ENCODE data around the gene CBFA2T3. TPM values are rescaled to one million over a fixed set of nuclear protein-coding genes. Genes with fewer than 3 reads are reported as not detected.
"Not testable (repeated sequence)": the region's sequence is repeated elsewhere in the genome, so short reads cannot be mapped to it uniquely, and the experiment has no call there.

The CBFA2T3 gene
- total RNA-seq, 2 donors from 2014 or later, result 2.3 to 2.9 TPM

GRCh38 chr16:88922826-88923410, 54.1 kb downstream of the CBFA2T3 start:
- H3K4me1 Mint-ChIP-seq (ENCODE audit: low read depth in 2 of 2), result no peaks in the 10 kb centered on the region
- no peaks in the 10 kb centered on the region for H3K27me3 Mint-ChIP-seq
- ATAC-seq (no peak), DNase-seq (ENCODE audit: low spot score) (no peak)
- no peaks in the 10 kb centered on the region for H3K9me3 Mint-ChIP-seq
- no peak overlapping the region for H3K4me3 Mint-ChIP-seq
- H3K27ac Mint-ChIP-seq, result no peak overlapping the region
- H3K36me3 Mint-ChIP-seq, result no peaks in the 10 kb centered on the region

DNA sequence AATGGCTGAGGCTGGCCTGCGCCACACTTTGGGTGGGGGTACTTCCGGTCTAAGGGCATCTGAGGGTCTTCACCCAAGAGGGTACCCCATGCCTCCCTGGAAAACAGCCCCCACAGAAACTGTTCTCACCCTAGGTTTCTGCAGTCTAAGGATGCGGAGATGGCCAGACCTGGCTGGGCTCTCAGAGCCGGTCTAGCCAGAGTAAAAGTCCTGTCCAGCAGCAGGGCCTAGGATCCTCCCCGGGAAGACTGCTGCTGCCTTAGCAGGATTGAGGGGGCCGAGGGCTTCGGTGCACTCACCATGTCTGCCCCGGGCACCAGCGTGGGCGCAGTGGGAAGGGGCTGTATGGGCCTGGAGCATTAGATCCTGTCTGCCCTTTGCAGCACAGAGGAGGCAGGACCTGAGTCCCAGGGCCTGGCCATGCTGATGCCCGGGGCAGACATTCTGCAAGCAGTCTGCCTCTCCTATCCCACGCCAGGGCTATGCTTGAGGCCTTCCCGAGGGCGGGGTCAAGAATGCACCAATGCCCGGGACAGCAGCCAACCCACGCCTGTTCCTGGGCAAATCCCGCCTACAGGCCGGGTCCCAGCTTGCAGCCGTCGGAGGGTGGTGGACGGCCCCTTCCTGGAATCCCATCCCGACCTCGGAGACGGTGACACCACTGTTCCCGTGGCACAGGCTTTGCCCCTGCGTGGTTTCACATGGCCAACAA, 54.7 kb downstream of the CBFA2T3 start:
- Mint-ChIP-seq H3K27me3 (no peaks in the 10 kb centered on the region), H3K36me3 (no peaks in the 10 kb centered on the region), H3K4me3 (no peak overlapping the region), H3K27ac (no peak overlapping the region), H3K9me3 (no peaks in the 10 kb centered on the region), H3K4me1 (ENCODE audit: low read depth in 2 of 2) (no peaks in the 10 kb centered on the region)
- DNase-seq (ENCODE audit: low spot score) (no peak), ATAC-seq (no peak)

DNA sequence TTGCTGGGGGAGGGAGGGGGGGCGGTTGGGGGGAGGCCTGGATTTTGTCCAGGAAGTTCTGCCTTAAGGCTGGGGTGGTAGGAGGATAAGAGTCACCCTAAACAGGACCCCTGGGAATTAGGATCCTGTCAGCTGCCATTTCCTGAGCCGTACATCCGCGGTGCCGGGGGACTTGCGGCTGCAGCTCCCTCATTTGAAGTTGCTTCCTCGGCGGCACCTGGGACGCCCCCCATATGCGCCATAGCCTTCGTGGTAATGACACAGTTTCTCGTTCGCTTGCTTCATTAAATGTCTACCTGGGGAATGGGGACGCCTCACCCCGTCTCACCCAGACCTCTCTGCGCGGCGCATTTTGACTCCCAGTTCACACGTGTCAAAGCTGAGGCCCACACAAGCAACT, 55.4 kb downstream of the CBFA2T3 start:
- Mint-ChIP-seq H3K27ac (no peak overlapping the region), H3K4me1 (ENCODE audit: low read depth in 2 of 2) (no peaks in the 10 kb centered on the region), H3K9me3 (no peaks in the 10 kb centered on the region), H3K36me3 (no peaks in the 10 kb centered on the region), H3K27me3 (no peaks in the 10 kb centered on the region), H3K4me3 (no peak overlapping the region)
- no peak for ATAC-seq
- no peak for DNase-seq (ENCODE audit: low spot score)

DNA sequence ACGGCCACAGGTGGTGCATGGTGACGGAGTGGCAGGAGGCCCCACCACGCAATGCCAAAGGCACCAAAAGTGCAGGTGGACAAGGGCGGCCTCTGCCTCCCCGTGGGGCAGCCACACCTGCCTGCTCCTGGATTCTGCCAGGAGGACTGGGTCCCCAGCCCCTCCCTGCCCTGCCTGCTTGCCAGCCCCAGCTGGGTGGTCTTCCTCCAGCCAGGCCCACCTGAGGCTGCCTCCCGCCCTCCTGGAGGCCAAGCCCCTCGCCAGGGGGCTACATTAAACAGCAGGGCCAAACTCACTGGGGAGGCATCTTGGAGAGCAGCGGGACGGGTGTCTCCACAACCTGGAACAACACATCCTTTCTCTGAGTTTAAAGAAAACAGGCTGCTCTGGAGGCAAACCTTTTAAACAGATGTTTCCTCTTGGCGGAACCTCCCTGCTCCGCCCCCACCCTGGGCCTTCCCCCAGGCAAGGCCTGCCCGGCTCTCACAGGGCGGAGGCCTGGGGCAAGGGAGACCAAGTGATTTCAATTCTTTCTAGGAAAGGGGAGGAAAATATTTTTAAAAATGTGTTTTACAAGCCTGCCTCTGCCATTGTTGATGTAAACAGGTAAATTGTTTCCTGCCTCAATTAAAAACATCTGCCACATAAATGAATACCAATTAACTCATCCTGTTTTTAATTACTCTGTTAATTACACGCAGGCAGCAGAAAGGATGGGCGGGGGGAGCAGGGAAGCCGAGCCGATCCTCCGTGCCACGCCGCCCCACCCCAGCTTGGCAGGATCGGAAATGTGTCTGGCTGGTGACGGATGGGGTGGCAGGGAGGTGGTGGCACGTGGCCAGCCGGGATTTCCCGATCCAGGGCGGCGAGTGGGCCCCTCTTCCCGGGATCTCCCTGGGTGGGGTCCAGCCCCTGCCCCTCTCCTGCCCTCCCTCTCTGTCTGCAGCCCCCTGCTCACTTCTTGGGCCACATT, 56.1 kb downstream of the CBFA2T3 start:
- peaks cover 0 to 2% of the 10 kb centered on the region in 2 donors for H3K27me3 Mint-ChIP-seq

DNA sequence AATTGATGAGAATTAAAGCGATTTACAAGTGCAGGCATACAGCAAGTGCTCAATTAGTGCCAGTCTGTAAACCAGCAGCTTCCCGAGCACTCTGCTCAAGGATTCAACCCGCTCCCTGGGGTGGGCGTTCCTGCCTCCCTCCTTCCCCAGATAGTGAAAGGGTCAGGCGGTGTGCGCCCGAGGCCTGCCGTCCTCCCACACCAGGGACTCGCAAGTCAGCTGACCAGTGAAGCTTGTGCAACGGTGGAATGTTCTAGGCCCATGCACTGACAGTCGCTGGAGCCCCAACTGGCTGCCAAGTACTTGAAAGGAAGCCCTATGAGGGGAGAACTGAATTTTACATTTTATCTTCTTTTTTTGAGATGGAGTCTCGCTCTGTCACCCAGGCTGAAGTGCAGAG, 57.1 kb downstream of the CBFA2T3 start:
- Mint-ChIP-seq H3K27me3 (peaks cover 0 to 2% of the 10 kb centered on the region in 2 donors), H3K9me3 (peaks cover 5% of the 10 kb centered on the region), H3K36me3 (no peaks in the 10 kb centered on the region), H3K4me3 (no peak overlapping the region), H3K4me1 (ENCODE audit: low read depth in 2 of 2) (peaks cover 0 to 3% of the 10 kb centered on the region in 2 donors), H3K27ac (no peak overlapping the region)
- ATAC-seq (no peak), DNase-seq (ENCODE audit: low spot score) (no peak)

More for the DNA sequence above, 56.1 kb downstream of the CBFA2T3 start:
- H3K27ac Mint-ChIP-seq, result no peak overlapping the region
- peaks cover 0 to 3% of the 10 kb centered on the region in 2 donors for H3K4me1 Mint-ChIP-seq (ENCODE audit: low read depth in 2 of 2)
- ATAC-seq, result no peak
- H3K4me3 Mint-ChIP-seq, result no peak overlapping the region
- DNase-seq (ENCODE audit: low spot score), result no peak
- H3K36me3 Mint-ChIP-seq, result no peaks in the 10 kb centered on the region
- H3K9me3 Mint-ChIP-seq, result peaks cover 4% of the 10 kb centered on the region

DNA sequence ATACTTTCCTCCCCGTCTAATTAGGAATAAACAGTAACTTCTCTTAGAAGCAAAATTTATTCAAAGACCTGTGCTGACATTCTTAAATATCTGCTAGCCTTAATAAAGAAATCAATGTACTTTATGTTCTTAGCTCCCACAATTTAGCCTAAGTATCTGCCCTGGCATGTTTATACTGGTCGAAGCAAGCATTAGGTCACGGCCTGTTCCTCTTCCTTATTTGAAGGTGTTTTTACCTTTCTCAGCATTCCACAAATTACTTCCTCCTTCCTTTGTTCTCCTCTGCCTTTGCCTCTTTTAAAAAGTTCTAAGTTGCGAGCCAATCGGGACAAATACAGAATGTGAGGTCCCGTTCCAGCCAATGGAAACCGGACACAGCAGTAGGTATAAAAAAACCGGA, 58.1 kb downstream of the CBFA2T3 start:
- H3K4me3 Mint-ChIP-seq; H3K27me3 Mint-ChIP-seq; H3K9me3 Mint-ChIP-seq; DNase-seq (ENCODE audit: low spot score); H3K36me3 Mint-ChIP-seq; ATAC-seq; H3K27ac Mint-ChIP-seq; H3K4me1 Mint-ChIP-seq (ENCODE audit: low read depth in 2 of 2): not testable (repeated sequence)

GRCh38 chr16:88917915-88918627, 58.9 kb downstream of the CBFA2T3 start:
- ATAC-seq, result no peak
- Mint-ChIP-seq H3K27me3 (peaks cover 0 to 5% of the 10 kb centered on the region in 2 donors), H3K4me3 (no peak overlapping the region), H3K36me3 (no peaks in the 10 kb centered on the region), H3K27ac (no peak overlapping the region), H3K4me1 (ENCODE audit: low read depth in 2 of 2) (peaks cover 0 to 3% of the 10 kb centered on the region in 2 donors), H3K9me3 (peaks cover 5% of the 10 kb centered on the region)
- DNase-seq (ENCODE audit: low spot score), result no peak

DNA sequence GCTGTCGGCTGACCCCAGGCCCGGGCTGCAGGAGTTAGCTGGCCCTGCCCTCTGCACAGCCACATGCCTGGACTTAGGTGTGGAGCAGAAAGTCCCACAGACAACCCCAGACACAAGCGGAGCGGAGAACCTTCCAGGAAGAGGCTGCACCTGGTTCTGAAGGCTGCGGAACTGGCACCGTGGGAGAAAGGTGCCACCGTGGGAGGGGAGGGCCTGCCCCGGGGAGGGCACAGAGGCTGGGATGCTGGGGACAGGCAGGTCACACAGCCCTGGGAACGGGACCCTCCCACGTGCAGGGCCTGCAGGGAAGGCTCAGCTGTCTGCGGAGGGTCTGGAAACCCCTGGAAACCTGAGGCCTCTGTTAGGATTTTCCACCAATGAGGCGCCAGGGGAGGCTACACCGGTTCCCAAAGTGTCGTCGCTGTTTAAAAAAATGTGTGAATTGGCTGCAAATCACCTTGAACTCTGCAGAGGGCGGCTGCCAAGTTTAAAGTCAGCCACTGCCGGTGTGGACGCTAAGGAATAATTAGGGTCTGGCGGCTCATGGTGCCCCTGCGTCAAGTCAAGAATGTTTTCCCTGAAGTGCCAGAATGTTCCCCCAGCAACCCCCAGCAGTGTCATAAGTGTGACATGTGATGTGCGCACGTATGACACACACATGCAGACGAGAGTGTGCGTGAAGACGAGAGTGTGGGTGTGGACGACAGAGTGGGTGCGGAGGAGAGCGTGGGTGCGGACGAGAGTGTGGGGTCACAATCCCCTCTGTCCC, 59.7 kb downstream of the CBFA2T3 start:
- Mint-ChIP-seq H3K4me3 (no peak overlapping the region), H3K36me3 (no peaks in the 10 kb centered on the region), H3K4me1 (ENCODE audit: low read depth in 2 of 2) (peaks cover 0 to 3% of the 10 kb centered on the region in 2 donors), H3K9me3 (peaks cover 5% of the 10 kb centered on the region), H3K27ac (no peak overlapping the region), H3K27me3 (peaks cover 0 to 7% of the 10 kb centered on the region in 2 donors)
- DNase-seq (ENCODE audit: low spot score) (no peak), ATAC-seq (no peak)

GRCh38 chr16:88915639-88916327, 61.2 kb downstream of the CBFA2T3 start:
- no peak for ATAC-seq
- H3K36me3 Mint-ChIP-seq, result no peaks in the 10 kb centered on the region

GRCh38 chr16:88914750-88915368, 62.1 kb downstream of the CBFA2T3 start:
- peaks cover 5% of the 10 kb centered on the region for H3K9me3 Mint-ChIP-seq

More at GRCh38 chr16:88915639-88916327, 61.2 kb downstream of the CBFA2T3 start:
- H3K27me3 Mint-ChIP-seq, result peaks cover 0 to 9% of the 10 kb centered on the region in 2 donors
- H3K4me3 Mint-ChIP-seq, result no peak overlapping the region
- no peak overlapping the region for H3K27ac Mint-ChIP-seq
- peaks cover 5% of the 10 kb centered on the region for H3K9me3 Mint-ChIP-seq
- H3K4me1 Mint-ChIP-seq (ENCODE audit: low read depth in 2 of 2), result peaks cover 0 to 3% of the 10 kb centered on the region in 2 donors
- DNase-seq (ENCODE audit: low spot score), result no peak

DNA sequence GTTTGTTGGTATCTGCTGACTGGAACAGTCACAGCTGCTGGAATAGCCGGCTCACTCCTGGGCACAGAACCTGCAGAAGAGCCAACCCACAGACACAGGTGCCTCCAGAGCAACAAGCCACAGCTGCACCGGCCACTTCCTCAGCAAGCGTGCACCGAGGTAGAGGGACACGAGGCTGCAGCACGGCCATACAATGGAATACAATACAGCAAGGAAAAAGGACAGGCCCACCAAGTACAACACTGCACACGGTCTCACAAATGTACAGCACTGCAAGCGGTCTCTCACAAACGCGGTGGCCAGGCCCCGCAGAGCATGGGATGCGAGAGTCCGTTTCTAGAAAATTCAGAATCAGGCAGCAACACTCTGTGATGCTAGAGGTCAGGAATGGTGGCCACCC, 63.1 kb downstream of the CBFA2T3 start:
- H3K4me1 Mint-ChIP-seq (ENCODE audit: low read depth in 2 of 2), result peaks cover 0 to 3% of the 10 kb centered on the region in 2 donors
- DNase-seq (ENCODE audit: low spot score), result no peak
- no peak overlapping the region for H3K27ac Mint-ChIP-seq
- ATAC-seq, result no peak
- peaks cover 0 to 9% of the 10 kb centered on the region in 2 donors for H3K27me3 Mint-ChIP-seq
- no peaks in the 10 kb centered on the region for H3K36me3 Mint-ChIP-seq
- H3K4me3 Mint-ChIP-seq, result no peak overlapping the region
- H3K9me3 Mint-ChIP-seq, result peaks cover 5% of the 10 kb centered on the region

More at GRCh38 chr16:88914750-88915368, 62.1 kb downstream of the CBFA2T3 start:
- Mint-ChIP-seq H3K4me3 (no peak overlapping the region), H3K27me3 (peaks cover 0 to 9% of the 10 kb centered on the region in 2 donors), H3K4me1 (ENCODE audit: low read depth in 2 of 2) (peaks cover 0 to 3% of the 10 kb centered on the region in 2 donors), H3K27ac (no peak overlapping the region), H3K36me3 (no peaks in the 10 kb centered on the region)
- ATAC-seq (no peak), DNase-seq (ENCODE audit: low spot score) (no peak)
